ENCODE data around the gene SELE. TPM values are rescaled to one million over a fixed set of nuclear protein-coding genes. Genes with fewer than 3 reads are reported as not detected.

The SELE gene
- polyA plus RNA-seq, 1 donor from 2014 or later: not detected

GRCh38 chr1:169699707-169700106, 34.2 kb downstream of the SELE start:
- no peak overlapping the region for H3K27ac ChIP-seq (ENCODE audit: low read length)
- H3K9me3 ChIP-seq (ENCODE audit: low read length): no peaks in the 10 kb centered on the region
- H3K36me3 ChIP-seq (ENCODE audit: insufficient read depth, low read length): no peaks in the 10 kb centered on the region
- TF ChIP-seq CTCF (IDR thresholded peaks at IDR 0.05; ENCODE audit: poor library complexity, severe bottlenecking) (no peak), TAF1 (IDR thresholded peaks at IDR 0.05; ENCODE audit: low read depth) (no peak), MXI1 (conservative IDR thresholded peaks at IDR 0.05; ENCODE audit: poor library complexity, severe bottlenecking) (no peak), RAD21 (conservative IDR thresholded peaks at IDR 0.05) (no peak), EZH2 (IDR thresholded peaks at IDR 0.05; ENCODE audit: borderline replicate concordance, insufficient read depth, low read length, poor library complexity, severe bottlenecking) (no peak)
- H3F3A ChIP-seq (ENCODE audit: insufficient read depth, low read length, poor library complexity, severe bottlenecking): no peaks in the 10 kb centered on the region
- no peaks in the 10 kb centered on the region for H3K9me2 ChIP-seq (ENCODE audit: insufficient read depth, low read length)
- H3K27me3 ChIP-seq (ENCODE audit: insufficient read depth, low read depth, low read length): no peaks in the 10 kb centered on the region
- no peaks in the 10 kb centered on the region for H4K20me1 ChIP-seq (ENCODE audit: insufficient read depth)
- H3K4me3 ChIP-seq (ENCODE audit: low read length): no peak overlapping the region
- H3K79me2 ChIP-seq (replicated peaks; ENCODE audit: insufficient read depth, low read length): no peaks in the 10 kb centered on the region
- no peak overlapping the region for H3K4me2 ChIP-seq (ENCODE audit: low read length)
- H2AFZ ChIP-seq (ENCODE audit: low read depth, low read length): no peak overlapping the region
- H3K9ac ChIP-seq (ENCODE audit: low read length): no peak overlapping the region

- TF ChIP-seq CTCF (IDR thresholded peaks at IDR 0.05; ENCODE audit: poor library complexity, severe bottlenecking) (no peak), EP300 (conservative IDR thresholded peaks at IDR 0.05; ENCODE audit: poor library complexity, severe bottlenecking) (no peak), MXI1 (conservative IDR thresholded peaks at IDR 0.05; ENCODE audit: poor library complexity, severe bottlenecking) (no peak), REST (IDR thresholded peaks at IDR 0.05; ENCODE audit: borderline replicate concordance) (no peak), RAD21 (conservative IDR thresholded peaks at IDR 0.05) (no peak), POLR2AphosphoS5 (IDR thresholded peaks at IDR 0.05) (no peak), EZH2 (IDR thresholded peaks at IDR 0.05; ENCODE audit: borderline replicate concordance, insufficient read depth, low read length, poor library complexity, severe bottlenecking) (no peak), TAF1 (IDR thresholded peaks at IDR 0.05; ENCODE audit: low read depth) (no peak), SMC3 (conservative IDR thresholded peaks at IDR 0.05; ENCODE audit: poor library complexity) (no peak)
Observed at GRCh38 chr1:169698976-169699375, 34.9 kb downstream of the SELE start.

More at GRCh38 chr1:169698976-169699375, 34.9 kb downstream of the SELE start:
- Histone ChIP-seq H3K9me2 (ENCODE audit: insufficient read depth, low read length) (no peaks in the 10 kb centered on the region), H3K4me3 (ENCODE audit: low read length) (no peak overlapping the region), H3K27me3 (ENCODE audit: insufficient read depth, low read depth, low read length) (no peaks in the 10 kb centered on the region), H2AFZ (ENCODE audit: low read depth, low read length) (no peak overlapping the region), H4K20me1 (ENCODE audit: insufficient read depth) (no peaks in the 10 kb centered on the region), H3K9me3 (ENCODE audit: low read length) (no peaks in the 10 kb centered on the region), H3F3A (ENCODE audit: insufficient read depth, low read length, poor library complexity, severe bottlenecking) (no peaks in the 10 kb centered on the region), H3K4me2 (ENCODE audit: low read length) (no peak overlapping the region), H3K9ac (ENCODE audit: low read length) (no peak overlapping the region), H3K79me2 (replicated peaks; ENCODE audit: insufficient read depth, low read length) (no peaks in the 10 kb centered on the region), H3K36me3 (ENCODE audit: insufficient read depth, low read length) (no peaks in the 10 kb centered on the region), H3K27ac (ENCODE audit: low read length) (no peak overlapping the region)
